Mesendoderm (in vitro differentiated cells): ENCODE data around the gene BICD1.

Experiments used
- DNase-seq: peaks from one replicate; pipeline ENCODE4 v3.0.0; 2013
- H2AK5ac ChIP-seq: 2 replicates; pipeline ENCODE4 v1.6.1; 2013; ENCODE audit warnings: low read length, inconsistent platforms
- H2BK120ac ChIP-seq: 2 replicates; pipeline ENCODE4 v1.6.1; 2013; ENCODE audit warnings: low read depth, mild to moderate bottlenecking, low read length, moderate library complexity, mixed read lengths
- H2BK15ac ChIP-seq: replicated peaks from 2 replicates; pipeline ENCODE4 v1.6.1; 2013; ENCODE audit warnings: low read depth, mild to moderate bottlenecking, moderate library complexity
- H2BK5ac ChIP-seq: 2 replicates; pipeline ENCODE4 v1.6.1; 2013; ENCODE audit warnings: low read length, inconsistent platforms
- H3K18ac ChIP-seq: 2 replicates; pipeline ENCODE4 v1.6.1; 2013; ENCODE audit warnings: mild to moderate bottlenecking, low read length, mixed read lengths
- H3K23ac ChIP-seq: one replicate; pipeline ENCODE4 v1.6.1; 2013; ENCODE audit warnings: low read length
- H3K27ac ChIP-seq: 2 replicates; pipeline ENCODE4 v1.5.1; 2013; ENCODE audit warnings: low read depth, mild to moderate bottlenecking, inconsistent platforms, low read length, moderate library complexity
- H3K27me3 ChIP-seq: 2 replicates; pipeline ENCODE4 v1.6.1; 2013; ENCODE audit warnings: low read length, control low read depth, mild to moderate bottlenecking, inconsistent platforms; ENCODE audit not compliant: insufficient read depth, poor library complexity
- H3K36me3 ChIP-seq: 2 replicates; pipeline ENCODE4 v1.6.1; 2013; ENCODE audit warnings: low read length, inconsistent platforms; ENCODE audit not compliant: control insufficient read depth, insufficient read depth
- H3K4ac ChIP-seq: one replicate; pipeline ENCODE4 v1.6.1; 2013; ENCODE audit warnings: low read depth, mild to moderate bottlenecking, low read length, moderate library complexity
- H3K4me1 ChIP-seq: 2 replicates; pipeline ENCODE4 v1.6.1; 2013; ENCODE audit warnings: low read depth, low read length, inconsistent platforms; ENCODE audit not compliant: control insufficient read depth
- H3K4me2 ChIP-seq: 2 replicates; pipeline ENCODE4 v1.6.1; 2013; ENCODE audit warnings: low read length
- H3K4me3 ChIP-seq: 2 replicates; pipeline ENCODE4 v1.5.1; 2013; ENCODE audit warnings: mild to moderate bottlenecking, low read length
- H3K56ac ChIP-seq: one replicate; pipeline ENCODE4 v1.6.1; 2013; ENCODE audit warnings: low read length
- H3K79me1 ChIP-seq: 2 replicates; pipeline ENCODE4 v1.6.1; 2013; ENCODE audit warnings: low read length, inconsistent platforms
- H3K79me2 ChIP-seq: 2 replicates; pipeline ENCODE4 v1.6.1; 2013; ENCODE audit warnings: mild to moderate bottlenecking, low read length; ENCODE audit not compliant: control insufficient read depth, insufficient read depth
- H3K9ac ChIP-seq: 2 replicates; pipeline ENCODE4 v1.6.1; 2013; ENCODE audit warnings: low read length, inconsistent platforms
- H4K5ac ChIP-seq: one replicate; pipeline ENCODE4 v1.6.1; 2013; ENCODE audit warnings: low read length
- H4K8ac ChIP-seq: one replicate; pipeline ENCODE4 v1.6.1; 2013; ENCODE audit warnings: low read depth, mild to moderate bottlenecking, control low read depth, low read length, moderate library complexity
- WGBS: extraction: QIAGEN DNeasy Blood & Tissue Kit; methylation state at CpG from one replicate; pipeline ENCODE4 v1.1.7; 2013; ENCODE audit warnings: low lambda C conversion rate, missing lambda C conversion rate; ENCODE audit not compliant: insufficient coverage; ENCODE audit errors: extremely low coverage; 5-methylcytosine and 5-hydroxymethylcytosine counted together

BICD1 gene

DNA sequence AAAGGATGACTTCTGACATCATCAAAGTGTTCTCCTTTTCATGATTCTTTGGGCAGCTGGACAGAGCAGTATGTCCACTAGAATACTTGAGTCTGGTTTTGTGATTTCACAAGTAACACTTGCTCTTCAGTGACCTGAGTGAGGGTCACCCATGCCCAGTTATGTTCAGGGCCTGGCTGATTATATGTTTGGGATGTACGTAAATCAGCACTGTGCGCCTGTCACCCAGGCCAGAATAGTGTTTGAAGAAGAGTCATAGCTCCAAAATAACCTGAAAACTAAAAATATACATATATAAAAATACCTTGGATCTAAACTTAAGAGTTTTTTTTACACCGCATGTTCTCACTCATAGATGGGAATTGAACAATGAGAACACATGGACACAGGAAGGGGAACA lies 3.8 kb downstream of the BICD1 start:
- Histone ChIP-seq H3K18ac (no peak overlapping the region), H3K27ac (no peak overlapping the region), H4K8ac (no peak overlapping the region), H3K9ac (peak overlapping the region; percentile 50), H3K36me3 (peaks cover 1% of the 10 kb centered on the region), H3K4me1 (peaks cover 4% of the 10 kb centered on the region), H3K4ac (no peak overlapping the region), H3K4me3 (no peak overlapping the region), H3K4me2 (peak overlapping the region; percentile 33), H3K27me3 (no peaks in the 10 kb centered on the region), H2BK15ac (peak overlapping the region; percentile 66), H3K56ac (peak overlapping the region; percentile 75), H4K5ac (no peak overlapping the region), H2BK120ac (no peak overlapping the region), H2BK5ac (no peak overlapping the region), H2AK5ac (peak overlapping the region; percentile 55), H3K23ac (no peak overlapping the region), H3K79me2 (peaks cover 50% of the 10 kb centered on the region), H3K79me1 (peaks cover 7% of the 10 kb centered on the region)
- DNase-seq: no peak
- no CpG with 5 or more reads among the region's 3 CpGs for WGBS

DNA sequence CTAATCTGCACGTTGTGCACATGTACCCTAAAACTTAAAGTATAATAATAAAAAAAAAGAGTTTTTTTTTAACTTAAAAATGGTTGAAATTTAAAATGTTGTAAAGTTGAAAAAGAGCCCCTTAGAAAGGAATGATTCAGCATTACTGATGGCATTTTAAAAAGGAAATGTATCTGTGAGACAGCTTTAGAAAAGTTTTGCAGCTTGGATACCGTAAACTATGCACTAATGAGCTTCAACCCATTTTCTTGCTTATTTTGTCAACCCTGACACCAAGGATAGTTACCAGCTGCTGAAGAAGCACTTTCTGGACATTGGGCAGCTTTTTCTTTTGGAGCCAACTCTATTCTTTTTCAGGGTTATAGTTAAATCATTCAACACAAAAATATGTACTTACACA lies 4.3 kb downstream of the BICD1 start:
- DNase-seq: no peak
- peaks cover 4% of the 10 kb centered on the region for H3K4me1 ChIP-seq
- no peak overlapping the region for H3K4ac ChIP-seq
- H3K27ac ChIP-seq: no peak overlapping the region
- peak overlapping the region; percentile 77 for H3K18ac ChIP-seq
- peaks cover 54% of the 10 kb centered on the region for H3K79me2 ChIP-seq
- H3K79me1 ChIP-seq: peaks cover 9% of the 10 kb centered on the region
- peaks cover 1% of the 10 kb centered on the region for H3K36me3 ChIP-seq
- no CpG with 5 or more reads among the region's 2 CpGs for WGBS
- no peak overlapping the region for H2BK120ac ChIP-seq
- no peak overlapping the region for H3K4me3 ChIP-seq
- H2AK5ac ChIP-seq: no peak overlapping the region
- H3K56ac ChIP-seq: no peak overlapping the region
- H3K23ac ChIP-seq: no peak overlapping the region
- no peak overlapping the region for H3K9ac ChIP-seq
- no peak overlapping the region for H3K4me2 ChIP-seq
- H3K27me3 ChIP-seq: no peaks in the 10 kb centered on the region
- no peak overlapping the region for H2BK15ac ChIP-seq
- H2BK5ac ChIP-seq: no peak overlapping the region
- H4K8ac ChIP-seq: no peak overlapping the region
- no peak overlapping the region for H4K5ac ChIP-seq

DNA sequence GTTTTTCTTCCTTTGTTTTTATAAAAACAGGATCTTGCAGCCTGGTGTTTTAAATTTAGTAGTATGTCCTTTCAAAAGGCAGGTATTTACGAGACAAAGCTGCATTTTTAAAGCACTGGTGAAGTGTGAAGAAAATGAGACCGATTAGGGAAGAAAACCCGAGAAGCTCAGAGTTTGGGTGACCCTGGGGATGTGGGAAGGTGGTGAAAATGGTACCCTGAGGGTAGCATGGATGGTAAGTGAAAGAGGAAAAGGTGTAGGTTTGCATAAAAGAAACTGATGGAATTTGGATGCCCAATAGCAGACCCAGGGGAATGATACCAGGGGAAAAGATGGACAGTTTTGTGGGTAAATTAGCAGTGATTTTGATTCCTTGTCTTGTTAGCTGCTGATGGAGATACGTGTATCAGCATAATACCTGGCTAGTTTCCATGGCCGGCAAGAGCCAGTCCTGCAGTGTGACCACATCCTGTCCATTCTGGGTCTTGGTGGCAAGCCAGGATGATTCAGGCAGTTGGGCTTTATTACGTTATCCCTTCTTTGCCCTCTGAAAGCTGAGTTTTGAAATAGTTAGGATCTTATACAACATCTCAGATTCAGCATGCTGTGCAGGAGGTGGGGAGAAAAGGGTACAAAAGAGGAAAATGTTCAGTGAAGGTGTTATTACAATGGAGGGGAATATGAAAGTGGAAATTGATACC lies 8.9 kb downstream of the BICD1 start:
- Histone ChIP-seq H3K4ac (no peak overlapping the region), H3K56ac (no peak overlapping the region), H3K4me2 (no peak overlapping the region), H3K9ac (no peak overlapping the region), H3K79me2 (peaks cover 42% of the 10 kb centered on the region), H2BK5ac (no peak overlapping the region), H2AK5ac (no peak overlapping the region), H3K23ac (no peak overlapping the region), H3K79me1 (peaks cover 9% of the 10 kb centered on the region), H3K27me3 (no peaks in the 10 kb centered on the region), H4K8ac (no peak overlapping the region), H2BK15ac (no peak overlapping the region), H4K5ac (no peak overlapping the region), H3K4me1 (peaks cover 3% of the 10 kb centered on the region), H3K27ac (no peak overlapping the region), H2BK120ac (no peak overlapping the region), H3K4me3 (no peak overlapping the region), H3K36me3 (no peaks in the 10 kb centered on the region), H3K18ac (no peak overlapping the region)
- no CpG with 5 or more reads among the region's 6 CpGs for WGBS
- no peak for DNase-seq

DNA sequence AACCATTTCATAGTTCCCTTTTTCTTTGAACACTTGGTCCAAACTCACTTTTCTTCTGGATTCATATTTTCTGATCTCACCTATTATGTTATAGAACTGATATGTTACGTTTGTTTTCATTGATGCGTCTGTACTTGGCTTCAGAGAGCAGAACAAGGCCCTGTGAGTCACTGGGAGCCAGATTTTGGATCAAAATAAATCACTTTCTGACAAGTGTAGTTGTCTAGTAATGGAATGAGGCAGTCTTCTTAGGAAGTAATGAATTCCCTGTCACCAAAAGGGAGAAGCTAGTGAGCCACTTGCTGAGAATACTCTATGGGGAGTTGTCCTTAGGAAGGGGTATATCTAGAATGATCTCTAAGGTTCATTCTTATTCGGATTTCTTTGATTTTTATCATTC lies 10.2 kb downstream of the BICD1 start:
- no peak for DNase-seq
- H3K79me2 ChIP-seq: peaks cover 42% of the 10 kb centered on the region
- H3K23ac ChIP-seq: no peak overlapping the region
- H3K18ac ChIP-seq: peak overlapping the region; percentile 14
- peaks cover 3% of the 10 kb centered on the region for H3K4me1 ChIP-seq
- no peak overlapping the region for H2BK5ac ChIP-seq
- no peak overlapping the region for H4K8ac ChIP-seq
- no peak overlapping the region for H3K4ac ChIP-seq
- no peak overlapping the region for H4K5ac ChIP-seq
- H3K27ac ChIP-seq: no peak overlapping the region
- H3K4me3 ChIP-seq: no peak overlapping the region
- no peaks in the 10 kb centered on the region for H3K27me3 ChIP-seq
- H2BK15ac ChIP-seq: no peak overlapping the region
- H3K36me3 ChIP-seq: no peaks in the 10 kb centered on the region
- H3K9ac ChIP-seq: no peak overlapping the region
- H3K79me1 ChIP-seq: peaks cover 9% of the 10 kb centered on the region
- no peak overlapping the region for H3K56ac ChIP-seq
- no CpG with 5 or more reads among the region's 3 CpGs for WGBS
- H3K4me2 ChIP-seq: no peak overlapping the region
- no peak overlapping the region for H2BK120ac ChIP-seq
- no peak overlapping the region for H2AK5ac ChIP-seq

DNA sequence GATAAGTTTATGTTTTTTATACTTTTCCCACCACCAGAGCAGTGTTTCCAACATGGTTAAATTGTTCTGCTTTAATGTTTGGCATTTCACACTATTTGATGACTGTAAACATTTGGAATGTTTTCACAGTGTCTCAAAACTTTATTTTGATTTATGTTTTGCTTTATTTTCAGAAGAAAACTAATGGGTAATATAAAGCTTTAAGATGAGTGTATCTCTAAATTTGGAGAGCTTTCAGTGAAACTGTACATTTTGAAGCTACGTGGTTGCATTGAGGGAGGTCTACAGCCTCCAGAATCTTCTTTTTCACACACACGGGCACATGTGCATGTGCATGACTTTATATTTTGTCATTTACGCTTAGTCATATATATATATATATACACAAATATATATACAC lies 10.7 kb downstream of the BICD1 start:
- H3K4me3 ChIP-seq: no peak overlapping the region
- peaks cover 9% of the 10 kb centered on the region for H3K79me1 ChIP-seq
- H3K9ac ChIP-seq: no peak overlapping the region
- WGBS: no CpG with 5 or more reads among the region's 3 CpGs
- DNase-seq: no peak
- H3K4me2 ChIP-seq: no peak overlapping the region
- H2AK5ac ChIP-seq: no peak overlapping the region
- H3K4ac ChIP-seq: no peak overlapping the region
- H3K18ac ChIP-seq: no peak overlapping the region
- no peak overlapping the region for H2BK5ac ChIP-seq
- H3K79me2 ChIP-seq: peaks cover 40% of the 10 kb centered on the region
- no peaks in the 10 kb centered on the region for H3K27me3 ChIP-seq
- no peak overlapping the region for H2BK15ac ChIP-seq
- no peak overlapping the region for H3K23ac ChIP-seq
- H3K27ac ChIP-seq: no peak overlapping the region
- H3K36me3 ChIP-seq: no peaks in the 10 kb centered on the region
- H4K5ac ChIP-seq: no peak overlapping the region
- no peak overlapping the region for H2BK120ac ChIP-seq
- H3K56ac ChIP-seq: no peak overlapping the region
- H3K4me1 ChIP-seq: peaks cover 3% of the 10 kb centered on the region
- H4K8ac ChIP-seq: no peak overlapping the region

DNA sequence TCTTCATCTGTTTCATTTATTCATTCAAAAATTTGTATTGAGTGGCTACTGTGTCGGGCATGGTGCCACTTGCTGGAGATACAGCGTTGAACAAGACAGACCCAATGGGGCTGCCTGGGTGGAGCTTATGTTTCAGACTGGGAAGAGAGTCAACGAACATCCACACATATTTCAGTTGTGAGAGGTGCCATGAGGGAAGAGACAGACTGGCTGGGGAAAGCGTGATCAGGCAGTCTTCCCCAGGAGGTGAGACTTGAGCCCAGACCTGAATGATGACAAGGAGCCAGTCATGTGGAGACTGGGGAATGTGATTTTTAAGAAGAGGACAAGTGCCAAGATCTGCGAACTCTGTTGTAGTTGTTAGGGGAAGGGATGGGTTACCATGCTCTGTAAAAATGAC lies 12.2 kb downstream of the BICD1 start:
- Histone ChIP-seq H3K4ac (no peak overlapping the region), H2AK5ac (no peak overlapping the region), H4K5ac (no peak overlapping the region), H3K9ac (no peak overlapping the region), H3K4me2 (no peak overlapping the region), H3K4me3 (no peak overlapping the region), H3K36me3 (no peaks in the 10 kb centered on the region), H3K27ac (no peak overlapping the region), H3K79me1 (peaks cover 9% of the 10 kb centered on the region), H3K23ac (no peak overlapping the region), H3K18ac (no peak overlapping the region), H4K8ac (no peak overlapping the region), H3K27me3 (no peaks in the 10 kb centered on the region), H2BK5ac (no peak overlapping the region), H2BK120ac (no peak overlapping the region), H3K79me2 (peaks cover 36% of the 10 kb centered on the region), H3K4me1 (peaks cover 3% of the 10 kb centered on the region), H3K56ac (peak overlapping the region; percentile 22), H2BK15ac (no peak overlapping the region)
- WGBS: no CpG with 5 or more reads among the region's 5 CpGs
- no peak for DNase-seq
